ENCODE data around the gene SPZ1. TPM values are rescaled to one million over a fixed set of nuclear protein-coding genes. Genes with fewer than 3 reads are reported as not detected.
"Not testable (repeated sequence)": the region's sequence is repeated elsewhere in the genome, so short reads cannot be mapped to it uniquely, and the experiment has no call there.

Gene SPZ1
- not detected for total RNA-seq

GRCh38 chr5:80319702-80320101 lies at the start of gene SPZ1:
TSS of gene SPZ1 (plus strand) at chr5:80320002. CDS start at chr5:80320216, 214 bp downstream.
- no peak within 1 kb of the TSS for H3K4me3 Mint-ChIP-seq

GRCh38 chr5:80270543-80270942 lies 49.3 kb upstream of the SPZ1 start:
- Mint-ChIP-seq H3K4me1 (ENCODE audit: low read depth) (peaks cover 41% of the 10 kb centered on the region), H3K4me3 (peak overlapping the region; percentile 17), H3K27ac (peak overlapping the region; percentile 78)
- intact Hi-C loops (cut with micrococcal nuclease); H3K36me3 Mint-ChIP-seq (ENCODE audit: low read depth); H3K9me3 Mint-ChIP-seq; H3K27me3 Mint-ChIP-seq (ENCODE audit: low read depth): not testable (repeated sequence)
- CTCF ChIA-PET = interaction anchor here (0.6 to 2.4 kb wide), 2 partner anchors 145 to 179 kb away, joined by 3 to 10 read pairs; no protein-coding TSS in a partner anchor
- DNase-seq = peak; percentile 38

More at GRCh38 chr5:80319702-80320101, at the start of gene SPZ1:
- H3K4me1 Mint-ChIP-seq (ENCODE audit: low read depth) = no peaks in the 10 kb centered on the region
- no peaks in the 10 kb centered on the region for H3K9me3 Mint-ChIP-seq
- CTCF ChIA-PET = interaction anchor here (0.6 kb wide), 1 partner anchor 704 kb away, joined by 3 read pairs; no protein-coding TSS in a partner anchor
- no peak within 1 kb of the TSS for H3K27ac Mint-ChIP-seq
- no peaks in the 10 kb centered on the region for H3K36me3 Mint-ChIP-seq (ENCODE audit: low read depth)
- no peak for DNase-seq
- H3K27me3 Mint-ChIP-seq (ENCODE audit: low read depth) = peaks cover 3% of the 10 kb centered on the region
- intact Hi-C loops (cut with micrococcal nuclease) = no loop called here

GRCh38 chr5:80275347-80275746 lies 44.5 kb upstream of the SPZ1 start:
- Mint-ChIP-seq H3K9me3 (no peaks in the 10 kb centered on the region), H3K4me1 (ENCODE audit: low read depth) (peaks cover 26% of the 10 kb centered on the region), H3K27ac (no peak overlapping the region), H3K4me3 (no peak overlapping the region), H3K36me3 (ENCODE audit: low read depth) (no peaks in the 10 kb centered on the region), H3K27me3 (ENCODE audit: low read depth) (no peaks in the 10 kb centered on the region)
- intact Hi-C loops (cut with micrococcal nuclease) = loop anchor here (1.0 to 2.0 kb wide), 2 partner anchors 31 to 184 kb away; no protein-coding TSS in a partner anchor
- CTCF ChIA-PET = interaction anchor here (0.6 to 8.7 kb wide), 15 partner anchors 9 to 184 kb away, joined by 3 to 86 read pairs (median 5); no protein-coding TSS in a partner anchor
- DNase-seq = peak; percentile 53

- H3K27ac Mint-ChIP-seq = no peak overlapping the region
- CTCF ChIA-PET = interaction anchor here (0.6 to 8.7 kb wide), 3 partner anchors 8 to 185 kb away, joined by 5 to 86 read pairs (median 11); no protein-coding TSS in a partner anchor
- DNase-seq = no peak
- no peaks in the 10 kb centered on the region for H3K27me3 Mint-ChIP-seq (ENCODE audit: low read depth)
- peaks cover 17% of the 10 kb centered on the region for H3K4me1 Mint-ChIP-seq (ENCODE audit: low read depth)
- H3K9me3 Mint-ChIP-seq = no peaks in the 10 kb centered on the region
- no peak overlapping the region for H3K4me3 Mint-ChIP-seq
- intact Hi-C loops (cut with micrococcal nuclease) = no loop called here
- no peaks in the 10 kb centered on the region for H3K36me3 Mint-ChIP-seq (ENCODE audit: low read depth)
Measured at GRCh38 chr5:80276186-80276585, 43.6 kb upstream of the SPZ1 start.

GRCh38 chr5:80277191-80277590 lies 42.6 kb upstream of the SPZ1 start:
- no peaks in the 10 kb centered on the region for H3K9me3 Mint-ChIP-seq
- CTCF ChIA-PET = interaction anchor here (0.6 to 8.7 kb wide), 4 partner anchors 13 to 232 kb away, joined by 3 to 86 read pairs (median 4); no protein-coding TSS in a partner anchor
- no peak overlapping the region for H3K27ac Mint-ChIP-seq
- intact Hi-C loops (cut with micrococcal nuclease) = no loop called here
- H3K4me1 Mint-ChIP-seq (ENCODE audit: low read depth) = peaks cover 12% of the 10 kb centered on the region
- H3K27me3 Mint-ChIP-seq (ENCODE audit: low read depth) = no peaks in the 10 kb centered on the region
- H3K36me3 Mint-ChIP-seq (ENCODE audit: low read depth) = no peaks in the 10 kb centered on the region
- DNase-seq = no peak
- no peak overlapping the region for H3K4me3 Mint-ChIP-seq

GRCh38 chr5:80282054-80282453 lies 37.7 kb upstream of the SPZ1 start:
- peaks cover 21% of the 10 kb centered on the region for H3K4me1 Mint-ChIP-seq (ENCODE audit: low read depth)
- H3K27me3 Mint-ChIP-seq (ENCODE audit: low read depth) = no peaks in the 10 kb centered on the region
- H3K4me3 Mint-ChIP-seq = no peak overlapping the region
- CTCF ChIA-PET = interaction anchor here (0.9 to 8.7 kb wide), 2 partner anchors 25 to 191 kb away, joined by 3 to 86 read pairs; no protein-coding TSS in a partner anchor
- DNase-seq = no peak
- intact Hi-C loops (cut with micrococcal nuclease) = loop anchor here (5.0 kb wide), 2 partner anchors 125 to 720 kb away; partner anchors contain the start of gene ZFYVE16
- no peaks in the 10 kb centered on the region for H3K9me3 Mint-ChIP-seq
- H3K36me3 Mint-ChIP-seq (ENCODE audit: low read depth) = no peaks in the 10 kb centered on the region
- no peak overlapping the region for H3K27ac Mint-ChIP-seq

GRCh38 chr5:80283360-80283759 lies 36.4 kb upstream of the SPZ1 start:
- Mint-ChIP-seq H3K27ac (peak overlapping the region; percentile 47), H3K27me3 (ENCODE audit: low read depth) (no peaks in the 10 kb centered on the region), H3K4me3 (peak overlapping the region; percentile 17), H3K9me3 (no peaks in the 10 kb centered on the region), H3K36me3 (ENCODE audit: low read depth) (no peaks in the 10 kb centered on the region), H3K4me1 (ENCODE audit: low read depth) (peaks cover 21% of the 10 kb centered on the region)
- no peak for DNase-seq
- CTCF ChIA-PET = interaction anchor here (0.6 to 3.8 kb wide), 6 partner anchors 8 to 1038 kb away, joined by 3 to 17 read pairs (median 8); no protein-coding TSS in a partner anchor
- intact Hi-C loops (cut with micrococcal nuclease) = loop anchor here (5.0 kb wide), 2 partner anchors 124 to 721 kb away; partner anchors contain the start of gene ZFYVE16

- Mint-ChIP-seq H3K27me3 (ENCODE audit: low read depth) (no peaks in the 10 kb centered on the region), H3K4me3 (no peak overlapping the region), H3K9me3 (no peaks in the 10 kb centered on the region), H3K4me1 (ENCODE audit: low read depth) (peaks cover 21% of the 10 kb centered on the region), H3K27ac (peak overlapping the region; percentile 74), H3K36me3 (ENCODE audit: low read depth) (no peaks in the 10 kb centered on the region)
- peak; percentile 57 for DNase-seq
- CTCF ChIA-PET = interaction anchor here (1.9 to 3.8 kb wide), 4 partner anchors 9 to 201 kb away, joined by 4 to 17 read pairs (median 11); no protein-coding TSS in a partner anchor
- intact Hi-C loops (cut with micrococcal nuclease) = loop anchor here (5.0 kb wide), 2 partner anchors 123 to 722 kb away; partner anchors contain the start of gene ZFYVE16
Measured at GRCh38 chr5:80284720-80285119, 35.1 kb upstream of the SPZ1 start.

GRCh38 chr5:80288177-80288576 lies 31.6 kb upstream of the SPZ1 start:
- H3K27ac Mint-ChIP-seq = no peak overlapping the region
- no peaks in the 10 kb centered on the region for H3K36me3 Mint-ChIP-seq (ENCODE audit: low read depth)
- intact Hi-C loops (cut with micrococcal nuclease) = no loop called here
- H3K27me3 Mint-ChIP-seq (ENCODE audit: low read depth) = no peaks in the 10 kb centered on the region
- H3K9me3 Mint-ChIP-seq = no peaks in the 10 kb centered on the region
- CTCF ChIA-PET = interaction anchor here (0.6 to 2.5 kb wide), 4 partner anchors 19 to 1088 kb away, joined by 3 to 12 read pairs (median 4); no protein-coding TSS in a partner anchor
- H3K4me1 Mint-ChIP-seq (ENCODE audit: low read depth) = peaks cover 16% of the 10 kb centered on the region
- no peak for DNase-seq
- no peak overlapping the region for H3K4me3 Mint-ChIP-seq

GRCh38 chr5:80289320-80289719 lies 30.5 kb upstream of the SPZ1 start:
- peaks cover 8% of the 10 kb centered on the region for H3K4me1 Mint-ChIP-seq (ENCODE audit: low read depth)
- CTCF ChIA-PET = interaction anchor here (1.3 kb wide), 1 partner anchor 198 kb away, joined by 5 read pairs; no protein-coding TSS in a partner anchor
- peaks cover 2% of the 10 kb centered on the region for H3K9me3 Mint-ChIP-seq
- intact Hi-C loops (cut with micrococcal nuclease) = no loop called here
- H3K4me3 Mint-ChIP-seq = no peak overlapping the region
- H3K27ac Mint-ChIP-seq = no peak overlapping the region
- DNase-seq = no peak
- no peaks in the 10 kb centered on the region for H3K36me3 Mint-ChIP-seq (ENCODE audit: low read depth)
- no peaks in the 10 kb centered on the region for H3K27me3 Mint-ChIP-seq (ENCODE audit: low read depth)

- H3K27ac Mint-ChIP-seq = no peak overlapping the region
- CTCF ChIA-PET = interaction anchor here (0.5 to 0.7 kb wide), 2 partner anchors 18 to 283 kb away, joined by 3 read pairs; no protein-coding TSS in a partner anchor
- no peaks in the 10 kb centered on the region for H3K27me3 Mint-ChIP-seq (ENCODE audit: low read depth)
- no peak for DNase-seq
- peaks cover 2% of the 10 kb centered on the region for H3K9me3 Mint-ChIP-seq
- intact Hi-C loops (cut with micrococcal nuclease) = no loop called here
- H3K4me3 Mint-ChIP-seq = no peak overlapping the region
- no peaks in the 10 kb centered on the region for H3K4me1 Mint-ChIP-seq (ENCODE audit: low read depth)
- no peaks in the 10 kb centered on the region for H3K36me3 Mint-ChIP-seq (ENCODE audit: low read depth)
Measured at GRCh38 chr5:80291761-80292160, 28.0 kb upstream of the SPZ1 start.

- no peak overlapping the region for H3K27ac Mint-ChIP-seq
- intact Hi-C loops (cut with micrococcal nuclease) = no loop called here
- no peak for DNase-seq
- H3K4me1 Mint-ChIP-seq (ENCODE audit: low read depth) = no peaks in the 10 kb centered on the region
- H3K36me3 Mint-ChIP-seq (ENCODE audit: low read depth) = no peaks in the 10 kb centered on the region
- H3K9me3 Mint-ChIP-seq = peaks cover 2% of the 10 kb centered on the region
- H3K27me3 Mint-ChIP-seq (ENCODE audit: low read depth) = no peaks in the 10 kb centered on the region
- CTCF ChIA-PET = interaction anchor here (1.0 kb wide), 1 partner anchor 213 kb away, joined by 3 read pairs; no protein-coding TSS in a partner anchor
- H3K4me3 Mint-ChIP-seq = no peak overlapping the region
Measured at GRCh38 chr5:80296121-80296520, 23.7 kb upstream of the SPZ1 start.
